HG03354 (cell line): ENCODE data around the gene SORBS2.

ENCODE experiments used
- ATAC-seq: cut with Tn5 transposase; IDR thresholded peaks from one replicate; pipeline ENCODE4 v1.9.1; 2021; ENCODE audit warnings: mild to moderate bottlenecking; ENCODE audit not compliant: unreplicated experiment, poor library complexity, severe bottlenecking

Gene SORBS2

GRCh38 chr4:185748901-185749390, 63.0 kb downstream of the SORBS2 start:
- no peak for ATAC-seq

GRCh38 chr4:185745891-185746290, 66.1 kb downstream of the SORBS2 start:
- no peak for ATAC-seq

GRCh38 chr4:185744946-185745345, 67.0 kb downstream of the SORBS2 start:
- ATAC-seq = no peak

GRCh38 chr4:185744488-185744862, 67.5 kb downstream of the SORBS2 start:
- no peak for ATAC-seq

- no peak for ATAC-seq
Measured at GRCh38 chr4:185743722-185744487, 68.1 kb downstream of the SORBS2 start.

GRCh38 chr4:185742766-185743165, 69.2 kb downstream of the SORBS2 start:
- ATAC-seq = peak; percentile 59

GRCh38 chr4:185741795-185742194, 70.2 kb downstream of the SORBS2 start:
- ATAC-seq = no peak

- no peak for ATAC-seq
Measured at GRCh38 chr4:185740471-185740873, 71.5 kb downstream of the SORBS2 start.

- no peak for ATAC-seq
Measured at GRCh38 chr4:185738820-185739219, 73.2 kb downstream of the SORBS2 start.

GRCh38 chr4:185738038-185738552, 73.9 kb downstream of the SORBS2 start:
- no peak for ATAC-seq

- ATAC-seq = no peak
Measured at GRCh38 chr4:185737489-185738037, 74.4 kb downstream of the SORBS2 start.

- ATAC-seq = no peak
Measured at GRCh38 chr4:185736882-185737281, 75.1 kb downstream of the SORBS2 start.

- ATAC-seq = no peak
Measured at GRCh38 chr4:185735866-185736400, 76.1 kb downstream of the SORBS2 start.

GRCh38 chr4:185734930-185735329, 77.1 kb downstream of the SORBS2 start:
- no peak for ATAC-seq

GRCh38 chr4:185734214-185734613, 77.8 kb downstream of the SORBS2 start:
- ATAC-seq = peak; percentile 71

GRCh38 chr4:185730849-185731608, 81.0 kb downstream of the SORBS2 start:
- peak; percentile 57 for ATAC-seq

- peak; percentile 61 for ATAC-seq
Measured at GRCh38 chr4:185730387-185730786, 81.6 kb downstream of the SORBS2 start.

GRCh38 chr4:185729391-185729804, 82.6 kb downstream of the SORBS2 start:
- no peak for ATAC-seq

GRCh38 chr4:185728893-185729292, 83.1 kb downstream of the SORBS2 start:
- no peak for ATAC-seq

- ATAC-seq = no peak
Measured at GRCh38 chr4:185726931-185727330, 85.1 kb downstream of the SORBS2 start.
